Caco-2 (cell line): ENCODE measurements around the gene TMEM47. TPM values are rescaled to one million over a fixed set of nuclear protein-coding genes. Genes with fewer than 3 reads are reported as not detected.

Experiments used
- BruUV-seq: library from RNA; stranded (reverse); fragments of 400-500 nt; replicated peaks from 2 replicates; lab custom pipeline; 2021; lab: Mats Ljungman, UMichigan
- CTCF ChIA-PET: fragments of 300-600 bp; sonication (Branson Sonifier 250); formaldehyde crosslinking; loops from one replicate; lab custom pipeline; 2022; ENCODE audit warnings: antibody characterized with exemption; lab: Charles Lee
- POLR2A ChIA-PET: fragments of 300-600 bp; sonication (Branson Sonifier 250); formaldehyde crosslinking; loops from one replicate; lab custom pipeline; 2022; ENCODE audit warnings: antibody characterized with exemption; lab: Charles Lee
- DNase-seq, 2 experiments: peaks; one replicate each; pipeline versions ENCODE4 v3.0.0 to v3.0.0-alpha.2; 2020 to 2022
- H3K27me3 ChIP-seq: replicated peaks from 2 replicates; pipeline ENCODE4 v1.6.0; 2011; ENCODE audit warnings: low read length; ENCODE audit not compliant: control insufficient read depth, insufficient read depth
- H3K36me3 ChIP-seq: 2 replicates; pipeline ENCODE4 v1.5.1; 2011; ENCODE audit warnings: low read length; ENCODE audit not compliant: control insufficient read depth, insufficient read depth
- H3K4me1 ChIP-seq: fragments of 250-450 bp; sonication (Bioruptor Pico); 2 replicates; pipeline ENCODE4 v1.5.1; 2020; ENCODE audit warnings: mild to moderate bottlenecking
- H3K4me3 ChIP-seq: 2 replicates; pipeline ENCODE4 v1.5.1; 2011; ENCODE audit warnings: low read depth, mild to moderate bottlenecking, control low read depth, low read length
- H3K9me3 ChIP-seq: fragments of 250-450 bp; sonication (Bioruptor Pico); 2 replicates; pipeline ENCODE4 v1.5.1; 2020; ENCODE audit warnings: mild to moderate bottlenecking, moderate library complexity
- H3K27ac Mint-ChIP-seq: one replicate; pipeline ENCODE4 v1.8.0; 2022; ENCODE audit warnings: mixed read lengths; ENCODE audit not compliant: unreplicated experiment
- H3K27me3 Mint-ChIP-seq: one replicate; pipeline ENCODE4 v1.8.0; 2022; ENCODE audit warnings: mixed read lengths; ENCODE audit not compliant: insufficient read depth, unreplicated experiment
- H3K36me3 Mint-ChIP-seq: one replicate; pipeline ENCODE4 v1.8.0; 2022; ENCODE audit warnings: mild to moderate bottlenecking, mixed read lengths; ENCODE audit not compliant: insufficient read depth, unreplicated experiment
- H3K4me1 Mint-ChIP-seq: one replicate; pipeline ENCODE4 v1.8.0; 2022; ENCODE audit warnings: low read depth, mixed read lengths; ENCODE audit not compliant: unreplicated experiment
- H3K4me3 Mint-ChIP-seq: one replicate; pipeline ENCODE4 v1.8.0; 2022; ENCODE audit warnings: mild to moderate bottlenecking, moderate library complexity, mixed read lengths; ENCODE audit not compliant: unreplicated experiment
- H3K9me3 Mint-ChIP-seq: one replicate; pipeline ENCODE4 v1.8.0; 2022; ENCODE audit warnings: mixed read lengths; ENCODE audit not compliant: unreplicated experiment
- CTCF ChIP-seq, 2 experiments: fragments of 200-600 bp in 1 of 2; IDR thresholded peaks; 1 replicate in 1 of 2; 2 replicates in 1 of 2; pipeline versions ENCODE4 v1.5.1 to v1.8.0; 2011 to 2022; ENCODE audit warnings: antibody characterized with exemption in 1 of 2, control low read depth in 1 of 2, inconsistent platforms in 1 of 2, low read depth in 1 of 2, low read length in 1 of 2, mild to moderate bottlenecking in 1 of 2, moderate library complexity in 1 of 2; ENCODE audit not compliant: insufficient read depth in 1 of 2, severe bottlenecking in 1 of 2, unreplicated experiment in 1 of 2
- intact Hi-C: fragments of 100-400 bp; cut with micrococcal nuclease; formaldehyde crosslinking; loops from one replicate; pipeline ENCODE4 v1.10.0; 2022; ENCODE audit not compliant: unreplicated experiment
- total RNA-seq: library from RNA; stranded (reverse); gene quantifications from 2 replicates; pipeline ENCODE4 v1.2.3, GENCODE V29; 2022

The TMEM47 gene
- total RNA-seq, 1 experiment from 2014 or later = 2.2 TPM

DNA sequence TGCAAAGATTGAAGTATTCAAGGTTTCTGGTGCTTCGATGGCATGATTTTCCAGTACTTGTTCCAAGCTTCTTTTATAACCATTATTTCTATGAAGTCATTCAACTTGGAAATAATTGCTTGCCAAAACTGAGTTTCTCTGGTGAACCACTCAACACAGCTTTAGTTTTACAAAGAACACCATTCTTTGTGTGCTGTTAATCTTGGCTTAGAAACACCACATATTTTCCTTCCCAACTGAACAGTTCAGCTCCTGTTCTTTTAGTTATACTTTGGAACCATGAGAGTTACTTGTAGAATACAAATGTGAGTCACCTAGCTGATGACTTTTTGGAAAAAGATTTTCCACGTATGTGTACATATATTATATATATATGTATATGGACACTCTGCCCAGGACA lies 32.7 kb downstream of the TMEM47 start:
- DNase-seq = no peak
- intact Hi-C loops = no loop called here
- no peaks in the 10 kb centered on the region for H3K27me3 Mint-ChIP-seq
- Histone ChIP-seq H3K36me3 (no peaks in the 10 kb centered on the region), H3K9me3 (no peaks in the 10 kb centered on the region), H3K4me3 (no peak overlapping the region), H3K4me1 (no peaks in the 10 kb centered on the region), H3K27me3 (no peaks in the 10 kb centered on the region)
- no peak for TF ChIP-seq CTCF (IDR thresholded peaks at IDR 0.05; ENCODE audit: insufficient read depth in 1 of 2, low read depth in 1 of 2, low read length in 1 of 2, severe bottlenecking in 1 of 2, unreplicated experiment in 1 of 2)
- H3K4me3 Mint-ChIP-seq = no peak overlapping the region
- H3K9me3 Mint-ChIP-seq = no peaks in the 10 kb centered on the region
- BruUV-seq = no TSS peak
- ChIA-PET CTCF (no interaction called here), POLR2A (no interaction called here)
- no peaks in the 10 kb centered on the region for H3K4me1 Mint-ChIP-seq
- no peaks in the 10 kb centered on the region for H3K36me3 Mint-ChIP-seq
- H3K27ac Mint-ChIP-seq = no peak overlapping the region

GRCh38 chrX:34619920-34620319 lies 37.2 kb downstream of the TMEM47 start:
- Histone ChIP-seq H3K4me3 (no peak overlapping the region), H3K27me3 (no peaks in the 10 kb centered on the region), H3K4me1 (no peaks in the 10 kb centered on the region), H3K36me3 (no peaks in the 10 kb centered on the region), H3K9me3 (no peaks in the 10 kb centered on the region)
- TF ChIP-seq CTCF (IDR thresholded peaks at IDR 0.05; ENCODE audit: insufficient read depth in 1 of 2, low read depth in 1 of 2, low read length in 1 of 2, severe bottlenecking in 1 of 2, unreplicated experiment in 1 of 2) = no peak
- Mint-ChIP-seq H3K27ac (no peak overlapping the region), H3K27me3 (no peaks in the 10 kb centered on the region), H3K36me3 (no peaks in the 10 kb centered on the region), H3K4me3 (no peak overlapping the region), H3K4me1 (no peaks in the 10 kb centered on the region), H3K9me3 (no peaks in the 10 kb centered on the region)
- ChIA-PET POLR2A (no interaction called here), CTCF (no interaction called here)
- intact Hi-C loops = no loop called here
- BruUV-seq = no TSS peak
- no peak for DNase-seq

DNA sequence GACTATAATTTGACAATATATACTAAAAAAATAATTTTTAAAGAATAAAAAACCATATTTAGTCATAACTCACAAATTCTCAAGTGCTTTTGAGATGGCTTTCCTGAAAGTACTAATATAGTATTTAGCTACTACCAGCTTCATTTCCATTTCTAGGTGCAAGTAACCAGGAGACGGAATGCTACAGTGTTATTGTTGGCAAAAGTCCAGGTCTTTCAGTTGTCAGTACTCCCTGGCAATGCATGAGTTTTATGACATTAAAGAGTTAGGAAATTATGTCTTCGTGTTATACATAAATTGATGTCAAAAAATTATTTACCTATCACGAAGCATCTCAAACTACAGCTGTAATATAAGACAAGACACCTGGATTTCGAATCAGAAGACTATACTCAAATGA lies 45.0 kb downstream of the TMEM47 start:
- Histone ChIP-seq H3K4me1 (no peaks in the 10 kb centered on the region), H3K4me3 (no peak overlapping the region), H3K27me3 (no peaks in the 10 kb centered on the region), H3K36me3 (no peaks in the 10 kb centered on the region), H3K9me3 (no peaks in the 10 kb centered on the region)
- BruUV-seq = no TSS peak
- CTCF ChIA-PET = no interaction called here
- Mint-ChIP-seq H3K4me1 (no peaks in the 10 kb centered on the region), H3K36me3 (no peaks in the 10 kb centered on the region), H3K27me3 (no peaks in the 10 kb centered on the region), H3K9me3 (no peaks in the 10 kb centered on the region), H3K27ac (no peak overlapping the region), H3K4me3 (no peak overlapping the region)
- DNase-seq = no peak
- intact Hi-C loops = no loop called here
- POLR2A ChIA-PET = no interaction called here
- no peak for TF ChIP-seq CTCF (IDR thresholded peaks at IDR 0.05; ENCODE audit: insufficient read depth in 1 of 2, low read depth in 1 of 2, low read length in 1 of 2, severe bottlenecking in 1 of 2, unreplicated experiment in 1 of 2)
